Measurements from ENCODE around the gene TBCK. TPM values are rescaled to one million over a fixed set of nuclear protein-coding genes. Genes with fewer than 3 reads are reported as not detected.

TBCK gene
- total and polyA plus RNA-seq, 7 experiments from 2014 or later, result 29.5 to 70.7 (median 54.8) TPM

GRCh38 chr4:105994841-105995501 lies 321.0 kb downstream of the TBCK start:
- no peaks in the 10 kb centered on the region for H3K4me1 ChIP-seq (ENCODE audit: control insufficient read depth in 2 of 2, insufficient read depth in 2 of 2, low read length in 2 of 2)
- H3K27ac ChIP-seq (ENCODE audit: low read depth, low read length), result no peak overlapping the region
- Mint-ChIP-seq H3K27ac (no peak overlapping the region), H3K4me3 (no peak overlapping the region), H3K9me3 (peaks cover 0 to 4% (median 0%) of the 10 kb centered on the region in 11 donors), H3K36me3 (no peaks in the 10 kb centered on the region), H3K27me3 (peaks cover 0 to 13% (median 0%) of the 10 kb centered on the region in 5 donors), H3K4me1 (peaks cover 0 to 5% (median 0%) of the 10 kb centered on the region in 7 donors)
- ChIA-PET CTCF (no interaction called here), POLR2A (no interaction called here)
- DNase-seq, result no peak
- ATAC-seq, result no peak
- H3K9me3 ChIP-seq (ENCODE audit: control insufficient read depth in 2 of 3, low read length in 3 of 3), result no peaks in the 10 kb centered on the region
- no peaks in the 10 kb centered on the region for H3K27me3 ChIP-seq (ENCODE audit: control insufficient read depth in 2 of 2, insufficient read depth in 2 of 2, low read length in 2 of 2)
- intact Hi-C loops (cut with micrococcal nuclease), result no loop called here
- H3K4me3 ChIP-seq (ENCODE audit: low read length), result no peak overlapping the region
- no peaks in the 10 kb centered on the region for H3K36me3 ChIP-seq (ENCODE audit: control insufficient read depth in 2 of 3, insufficient read depth in 3 of 3, low read length in 3 of 3)

GRCh38 chr4:105994061-105994460 lies 321.9 kb downstream of the TBCK start:
- Histone ChIP-seq H3K36me3 (ENCODE audit: control insufficient read depth in 2 of 3, insufficient read depth in 3 of 3, low read length in 3 of 3) (no peaks in the 10 kb centered on the region), H3K27ac (ENCODE audit: low read depth, low read length) (no peak overlapping the region), H3K4me1 (ENCODE audit: control insufficient read depth in 2 of 2, insufficient read depth in 2 of 2, low read length in 2 of 2) (no peaks in the 10 kb centered on the region), H3K4me3 (ENCODE audit: low read length) (no peak overlapping the region), H3K9me3 (ENCODE audit: control insufficient read depth in 2 of 3, low read length in 3 of 3) (no peaks in the 10 kb centered on the region), H3K27me3 (ENCODE audit: control insufficient read depth in 2 of 2, insufficient read depth in 2 of 2, low read length in 2 of 2) (no peaks in the 10 kb centered on the region)
- Mint-ChIP-seq H3K4me3 (no peak overlapping the region), H3K27ac (no peak overlapping the region), H3K9me3 (peaks cover 0 to 4% (median 0%) of the 10 kb centered on the region in 11 donors), H3K4me1 (peaks cover 0 to 5% (median 0%) of the 10 kb centered on the region in 7 donors), H3K27me3 (peaks cover 0 to 8% (median 0%) of the 10 kb centered on the region in 5 donors), H3K36me3 (no peaks in the 10 kb centered on the region)
- ATAC-seq, result no peak
- intact Hi-C loops (cut with micrococcal nuclease), result no loop called here
- DNase-seq, result no peak
- CTCF ChIA-PET, result no interaction called here
- POLR2A ChIA-PET, result no interaction called here

- peaks cover 0 to 5% (median 0%) of the 10 kb centered on the region in 7 donors for H3K4me1 Mint-ChIP-seq
- Histone ChIP-seq H3K36me3 (ENCODE audit: control insufficient read depth in 2 of 3, insufficient read depth in 3 of 3, low read length in 3 of 3) (no peaks in the 10 kb centered on the region), H3K27ac (ENCODE audit: low read depth, low read length) (no peak overlapping the region), H3K4me3 (ENCODE audit: low read length) (no peak overlapping the region), H3K27me3 (ENCODE audit: control insufficient read depth in 2 of 2, insufficient read depth in 2 of 2, low read length in 2 of 2) (no peaks in the 10 kb centered on the region), H3K9me3 (ENCODE audit: control insufficient read depth in 2 of 3, low read length in 3 of 3) (no peaks in the 10 kb centered on the region), H3K4me1 (ENCODE audit: control insufficient read depth in 2 of 2, insufficient read depth in 2 of 2, low read length in 2 of 2) (no peaks in the 10 kb centered on the region)
- peaks cover 0 to 14% (median 3%) of the 10 kb centered on the region in 11 donors for H3K9me3 Mint-ChIP-seq
- no peaks in the 10 kb centered on the region for H3K36me3 Mint-ChIP-seq
- DNase-seq (no peak), ATAC-seq (no peak)
- CTCF ChIA-PET, result no interaction called here
- POLR2A ChIA-PET, result no interaction called here
- peaks cover 0 to 16% (median 0%) of the 10 kb centered on the region in 5 donors for H3K27me3 Mint-ChIP-seq
- no peak overlapping the region for H3K4me3 Mint-ChIP-seq
- intact Hi-C loops (cut with micrococcal nuclease), result no loop called here
- H3K27ac Mint-ChIP-seq, result no peak overlapping the region
Observed at GRCh38 chr4:105992641-105993305, 323.2 kb downstream of the TBCK start.

- CTCF ChIA-PET, result no interaction called here
- Histone ChIP-seq H3K27me3 (ENCODE audit: control insufficient read depth in 2 of 2, insufficient read depth in 2 of 2, low read length in 2 of 2) (no peaks in the 10 kb centered on the region), H3K9me3 (ENCODE audit: control insufficient read depth in 2 of 3, low read length in 3 of 3) (no peaks in the 10 kb centered on the region), H3K36me3 (ENCODE audit: control insufficient read depth in 2 of 3, insufficient read depth in 3 of 3, low read length in 3 of 3) (no peaks in the 10 kb centered on the region), H3K4me1 (ENCODE audit: control insufficient read depth in 2 of 2, insufficient read depth in 2 of 2, low read length in 2 of 2) (no peaks in the 10 kb centered on the region), H3K27ac (ENCODE audit: low read depth, low read length) (no peak overlapping the region), H3K4me3 (ENCODE audit: low read length) (no peak overlapping the region)
- POLR2A ChIA-PET, result no interaction called here
- DNase-seq (no peak), ATAC-seq (no peak)
- Mint-ChIP-seq H3K27ac (no peak overlapping the region), H3K4me1 (no peaks in the 10 kb centered on the region), H3K36me3 (no peaks in the 10 kb centered on the region), H3K27me3 (peaks cover 0 to 11% (median 0%) of the 10 kb centered on the region in 5 donors), H3K4me3 (no peak overlapping the region), H3K9me3 (peaks cover 0 to 17% (median 2%) of the 10 kb centered on the region in 11 donors)
- intact Hi-C loops (cut with micrococcal nuclease), result no loop called here
Observed at GRCh38 chr4:105991726-105992125, 324.3 kb downstream of the TBCK start.

Other genes starting within 250 kb of the TBCK start
- 10 to 100 TPM; 44.2 to 59.2 (median 56.8) TPM for gene AIMP1, start 341 bp upstream of the TBCK start, total RNA-seq
- gene AIMP1, start 341 bp upstream of the TBCK start, polyA plus RNA-seq, result 10 to 100 TPM; 59.0 to 79.0 TPM
- gene GIMD1, start 52.6 kb upstream of the TBCK start, total RNA-seq, result not detected
- gene GIMD1, start 52.6 kb upstream of the TBCK start, polyA plus RNA-seq, result not detected

Data from naive thymus-derived CD4-positive, alpha-beta T cell (primary cell).